GM12874 (cell line): ENCODE data around the gene SGPL1.

Experiments
- TF ChIP-seq, protein P1 (sequence below): IDR thresholded peaks from 2 replicates; pipeline ENCODE4 v1.5.1; 2011; ENCODE audit warnings: low read depth, mild to moderate bottlenecking, control low read depth, low read length, moderate library complexity; ENCODE audit not compliant: insufficient read depth

Gene SGPL1

DNA sequence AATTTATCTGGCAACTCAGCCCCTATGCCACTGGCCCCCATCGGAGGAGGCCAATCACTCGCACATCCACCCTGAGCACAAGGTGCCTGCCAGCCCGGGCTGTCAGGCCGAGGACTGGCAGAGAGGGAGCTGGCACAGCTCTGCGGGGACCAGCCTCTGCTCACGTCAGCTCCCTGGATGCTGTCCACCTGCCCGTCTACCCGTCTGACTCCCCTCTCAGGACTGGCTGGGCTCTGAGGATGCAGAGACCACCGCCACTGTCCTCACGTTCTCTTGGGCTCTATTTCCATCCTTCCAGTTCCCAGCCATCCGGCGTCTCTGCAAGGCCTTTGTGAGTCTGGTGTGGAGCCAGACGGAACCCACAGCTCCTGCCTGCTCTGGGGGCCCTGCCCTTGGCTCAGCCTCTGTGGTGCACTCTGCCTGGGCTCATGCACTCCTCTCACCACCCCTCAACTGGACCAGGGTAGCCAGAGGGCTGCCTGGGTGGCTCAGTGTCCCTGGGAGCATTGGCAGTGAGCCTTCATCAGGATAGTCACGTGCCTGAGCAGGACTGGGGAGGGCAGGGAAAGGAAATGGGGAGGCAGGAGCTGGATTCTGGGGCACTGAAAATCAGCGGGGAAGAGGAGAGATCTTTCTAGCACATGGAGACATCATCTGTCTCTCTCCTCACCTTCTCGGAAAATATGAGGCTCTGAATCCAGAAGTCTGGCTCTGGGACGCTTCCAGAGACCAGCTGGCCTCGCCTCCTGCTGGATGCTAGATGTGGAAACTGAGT, 110.7 kb downstream of the SGPL1 start:
- TF ChIP-seq, protein P1, sequence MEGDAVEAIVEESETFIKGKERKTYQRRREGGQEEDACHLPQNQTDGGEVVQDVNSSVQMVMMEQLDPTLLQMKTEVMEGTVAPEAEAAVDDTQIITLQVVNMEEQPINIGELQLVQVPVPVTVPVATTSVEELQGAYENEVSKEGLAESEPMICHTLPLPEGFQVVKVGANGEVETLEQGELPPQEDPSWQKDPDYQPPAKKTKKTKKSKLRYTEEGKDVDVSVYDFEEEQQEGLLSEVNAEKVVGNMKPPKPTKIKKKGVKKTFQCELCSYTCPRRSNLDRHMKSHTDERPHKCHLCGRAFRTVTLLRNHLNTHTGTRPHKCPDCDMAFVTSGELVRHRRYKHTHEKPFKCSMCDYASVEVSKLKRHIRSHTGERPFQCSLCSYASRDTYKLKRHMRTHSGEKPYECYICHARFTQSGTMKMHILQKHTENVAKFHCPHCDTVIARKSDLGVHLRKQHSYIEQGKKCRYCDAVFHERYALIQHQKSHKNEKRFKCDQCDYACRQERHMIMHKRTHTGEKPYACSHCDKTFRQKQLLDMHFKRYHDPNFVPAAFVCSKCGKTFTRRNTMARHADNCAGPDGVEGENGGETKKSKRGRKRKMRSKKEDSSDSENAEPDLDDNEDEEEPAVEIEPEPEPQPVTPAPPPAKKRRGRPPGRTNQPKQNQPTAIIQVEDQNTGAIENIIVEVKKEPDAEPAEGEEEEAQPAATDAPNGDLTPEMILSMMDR, result no peak

- TF ChIP-seq, protein P1, result no peak
These were observed 111.6 kb downstream of the SGPL1 start for GRCh38 chr10:70927189-70927943.

- TF ChIP-seq, protein P1, result no peak
These were observed 112.4 kb downstream of the SGPL1 start for GRCh38 chr10:70928140-70928539.

DNA sequence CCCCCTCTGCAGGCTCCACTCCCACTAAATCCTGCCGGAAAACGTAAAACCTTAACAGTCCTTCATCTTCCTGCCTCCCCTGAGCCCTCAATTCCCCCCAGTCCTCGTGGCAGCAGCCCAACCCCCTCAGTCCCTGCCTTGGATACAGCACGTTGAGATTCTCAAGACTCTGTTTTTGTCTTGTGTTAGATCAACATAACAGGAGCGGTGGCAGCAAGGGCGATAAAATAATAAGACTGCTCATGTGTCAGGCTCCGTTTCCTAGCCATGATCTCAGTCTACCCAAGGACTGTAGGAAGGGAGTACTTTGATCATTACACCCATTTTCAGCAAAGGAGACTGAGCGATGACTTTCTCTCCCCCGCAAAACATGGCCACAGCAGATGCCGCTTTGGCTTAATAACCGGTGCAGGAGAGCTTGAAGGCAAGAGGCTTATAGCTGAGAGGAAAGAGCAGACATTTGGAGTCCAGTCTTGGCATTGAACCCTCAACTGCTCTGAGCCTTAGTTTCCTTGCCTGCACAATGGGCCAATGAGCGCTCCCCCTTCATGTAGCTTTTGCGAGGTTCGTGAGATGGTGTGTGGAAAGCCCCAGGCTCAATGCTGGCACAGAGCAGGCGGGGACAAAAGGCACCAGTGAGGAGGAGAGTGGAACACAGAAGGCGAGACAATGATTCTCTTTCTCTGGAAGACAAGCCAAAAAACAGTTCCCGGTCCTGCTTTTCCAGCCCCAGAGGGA, 114.7 kb downstream of the SGPL1 start:
- TF ChIP-seq, protein P1, result no peak
